EL (cell line): ENCODE measurements around the gene EHBP1.
"Not testable (repeated sequence)": the region's sequence is repeated elsewhere in the genome, so short reads cannot be mapped to it uniquely, and the experiment has no call there.

Experiments
- DNase-seq: peaks from one replicate; pipeline ENCODE4 v3.0.0-alpha.2; 2016

Gene EHBP1

GRCh38 chr2:62736899-62737559 lies 31.5 kb downstream of the EHBP1 start:
- no peak for DNase-seq

GRCh38 chr2:62738981-62739936 lies 33.7 kb downstream of the EHBP1 start:
- DNase-seq = no peak

- DNase-seq = no peak
Measured at GRCh38 chr2:62740221-62740620, 34.7 kb downstream of the EHBP1 start.

GRCh38 chr2:62741127-62741526 lies 35.6 kb downstream of the EHBP1 start:
- DNase-seq = no peak

GRCh38 chr2:62741954-62742722 lies 36.6 kb downstream of the EHBP1 start:
- DNase-seq = peak; percentile 79

GRCh38 chr2:62743506-62743905 lies 38.0 kb downstream of the EHBP1 start:
- no peak for DNase-seq

GRCh38 chr2:62744603-62745002 lies 39.1 kb downstream of the EHBP1 start:
- no peak for DNase-seq

GRCh38 chr2:62745891-62746481 lies 40.5 kb downstream of the EHBP1 start:
- DNase-seq = no peak

GRCh38 chr2:62747169-62747568 lies 41.7 kb downstream of the EHBP1 start:
- DNase-seq = no peak

- no peak for DNase-seq
Measured at GRCh38 chr2:62747876-62748275, 42.4 kb downstream of the EHBP1 start.

GRCh38 chr2:62749111-62749510 lies 43.6 kb downstream of the EHBP1 start:
- DNase-seq = not testable (repeated sequence)

- DNase-seq = no peak
Measured at GRCh38 chr2:62757029-62757428, 51.5 kb downstream of the EHBP1 start.

GRCh38 chr2:62760026-62760425 lies 54.5 kb downstream of the EHBP1 start:
- DNase-seq = no peak

- peak; percentile 57 for DNase-seq
Measured at GRCh38 chr2:62760555-62760954, 55.0 kb downstream of the EHBP1 start.

GRCh38 chr2:62765619-62766376 lies 60.3 kb downstream of the EHBP1 start:
- DNase-seq = no peak

GRCh38 chr2:62768615-62769014 lies 63.1 kb downstream of the EHBP1 start:
- peak; percentile 48 for DNase-seq

GRCh38 chr2:62770629-62771028 lies 65.1 kb downstream of the EHBP1 start:
- DNase-seq = no peak

GRCh38 chr2:62774555-62775366 lies 69.2 kb downstream of the EHBP1 start:
- peak; percentile 62 for DNase-seq

- no peak for DNase-seq
Measured at GRCh38 chr2:62775367-62775668, 69.8 kb downstream of the EHBP1 start.

- no peak for DNase-seq
Measured at GRCh38 chr2:62783679-62784078, 78.2 kb downstream of the EHBP1 start.

- no peak for DNase-seq
Measured at GRCh38 chr2:62784341-62784740, 78.8 kb downstream of the EHBP1 start.
